Sigmoid colon (tissue), 7 donors: ENCODE data around the gene NKIRAS2. TPM values are rescaled to one million over a fixed set of nuclear protein-coding genes. Genes with fewer than 3 reads are reported as not detected.
A peak's percentile ranks its signal among the peaks of the same experiment; 100 is the strongest.
"Not testable (repeated sequence)": the region's sequence is repeated elsewhere in the genome, so short reads cannot be mapped to it uniquely, and the experiment has no call there.

Source experiments
- DNase-seq: peaks from one replicate; pipeline ENCODE4 v3.0.0-alpha.2; 2019
- H3K27ac ChIP-seq, 4 donors: fragments of 200-600 bp; sonication (generic); one replicate each; pipeline ENCODE4 v1.5.1; 2016 to 2019; ENCODE audit warnings: mild to moderate bottlenecking in 1 of 4
- H3K27me3 ChIP-seq, 3 donors: fragments of 200-600 bp; sonication (generic); one replicate each; pipeline ENCODE4 v1.5.1; 2019; ENCODE audit warnings: mild to moderate bottlenecking in 1 of 3
- H3K36me3 ChIP-seq, 4 donors: fragments of 200-600 bp; sonication (generic); one replicate each; pipeline ENCODE4 v1.5.1; 2016 to 2019
- H3K4me1 ChIP-seq, 4 donors: fragments of 200-600 bp; sonication (generic); one replicate each; pipeline ENCODE4 v1.5.1; 2017 to 2019
- H3K4me3 ChIP-seq, 4 donors: fragments of 200-600 bp; sonication (generic); one replicate each; pipeline ENCODE4 v1.5.1; 2017 to 2019; ENCODE audit warnings: mild to moderate bottlenecking in 2 of 4, moderate library complexity in 1 of 4
- H3K9me3 ChIP-seq, 4 donors: fragments of 200-600 bp in 3 of 4; sonication (generic) in 3 of 4; one replicate each; pipeline versions ENCODE4 v1.5.1 to v1.6.1; 2013 to 2019
- EP300 ChIP-seq, 4 donors: sonication (generic); formaldehyde crosslinking; IDR thresholded peaks; one replicate each; pipeline ENCODE4 v1.6.1; 2017; ENCODE audit warnings: antibody characterized with exemption in 4 of 4
- POLR2A ChIP-seq, 2 donors: fragments of 450-650 bp; IDR thresholded peaks; one replicate each; pipeline ENCODE4 v1.6.1; 2016; ENCODE audit warnings: antibody characterized with exemption in 2 of 2, mild to moderate bottlenecking in 2 of 2, moderate library complexity in 2 of 2
- POLR2AphosphoS5 ChIP-seq, 4 donors: sonication (generic); formaldehyde crosslinking; IDR thresholded peaks; one replicate each; pipeline ENCODE4 v1.6.1; 2017; ENCODE audit warnings: antibody characterized with exemption in 4 of 4
- WGBS, 2 donors: extraction: QIAGEN DNeasy Blood & Tissue Kit; methylation state at CpG; one replicate each; pipeline ENCODE4 v1.1.7; 2013; 5-methylcytosine and 5-hydroxymethylcytosine counted together
- intact Hi-C: fragments of 100-400 bp; cut with DNase I; formaldehyde crosslinking; loops from one replicate; pipeline ENCODE4 v1.15.1; 2023
- polyA plus RNA-seq, 3 donors: library from polyadenylated mRNA; stranded (reverse); fragments of 200-250 nt; gene quantifications; one replicate each; pipeline ENCODE4 v1.2.3, GENCODE V29; 2013
- total RNA-seq, 4 donors: library from RNA; depleted of rRNA; stranded (reverse); fragments of >200 nt; gene quantifications; one replicate each; pipeline ENCODE4 v1.1.0, GENCODE V29; 2016
- TF ChIP-seq, protein P1 (sequence below), 4 experiments: fragments of 450-650 bp in 3 of 4; fragments of 200-600 bp in 1 of 4; IDR thresholded peaks; one replicate each; pipeline ENCODE4 v1.5.1; 2016 to 2019; ENCODE audit warnings: antibody characterized with exemption in 4 of 4, mild to moderate bottlenecking in 3 of 4, moderate library complexity in 2 of 4
- donor health status: healthy with polysubstance abuse.
- donor health status: Bipolar disorder and iron deficiency.
- donor health status: healthy.

The NKIRAS2 gene
- total and polyA plus RNA-seq, 7 donors = 28.5 to 35.4 (median 32.6) TPM

DNA sequence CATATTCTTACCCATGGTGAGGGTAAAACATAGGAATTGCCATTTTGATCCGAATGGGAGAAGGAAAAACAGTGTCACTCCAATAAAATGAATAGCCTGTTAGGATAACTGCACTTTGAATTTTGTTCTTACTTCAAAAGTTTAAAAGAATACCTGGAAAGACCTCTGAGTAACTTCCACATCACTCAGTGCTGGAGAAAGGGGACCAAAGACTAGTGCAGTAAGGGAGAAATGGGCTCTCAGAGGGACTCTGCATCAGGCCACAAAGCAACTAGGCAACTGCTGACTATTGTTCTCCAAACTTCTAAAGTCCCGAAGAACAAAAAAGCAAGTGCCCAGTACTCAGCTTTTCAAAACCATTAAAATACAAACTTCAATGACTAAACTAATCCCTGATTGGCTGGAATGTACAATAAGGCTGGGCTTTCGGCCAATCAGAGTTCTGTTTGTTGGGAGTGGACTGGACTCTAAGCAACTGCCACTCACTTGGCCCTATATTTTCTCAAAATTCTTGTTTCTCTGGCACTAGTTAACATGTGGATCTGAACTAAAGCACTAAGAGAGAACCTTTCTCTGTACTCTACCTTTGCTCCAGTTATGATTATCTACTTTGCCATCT is 8.9 kb upstream of the NKIRAS2 start:
- Histone ChIP-seq H3K4me3 (no peak overlapping the region), H3K27ac (peak overlapping the region in 1 of 4 donors; percentile 8), H3K4me1 (peaks cover 0 to 74% (median 65%) of the 10 kb centered on the region in 4 donors), H3K36me3 (no peaks in the 10 kb centered on the region), H3K9me3 (no peaks in the 10 kb centered on the region), H3K27me3 (no peaks in the 10 kb centered on the region)
- intact Hi-C loops = no loop called here
- WGBS, 2 donors = 94% methylated on average over 3 of the region's 3 CpGs
- TF ChIP-seq POLR2A (IDR thresholded peaks at IDR 0.05) (no peak), POLR2AphosphoS5 (IDR thresholded peaks at IDR 0.05) (no peak), EP300 (IDR thresholded peaks at IDR 0.05) (no peak)
- no peak for DNase-seq

GRCh38 chr17:42012363-42012762 is 7.5 kb upstream of the NKIRAS2 start:
- H3K27me3 ChIP-seq, H3K36me3 ChIP-seq, H3K4me3 ChIP-seq, H3K27ac ChIP-seq, intact Hi-C loops, H3K9me3 ChIP-seq, DNase-seq: not testable (repeated sequence)
- WGBS, 2 donors = 82 to 90% methylated on average over 4 of the region's 4 CpGs
- H3K4me1 ChIP-seq = peaks cover 0 to 77% (median 65%) of the 10 kb centered on the region in 4 donors

GRCh38 chr17:42013740-42014139 is 6.2 kb upstream of the NKIRAS2 start:
- H3K4me1 ChIP-seq = peaks cover 0 to 81% (median 71%) of the 10 kb centered on the region in 4 donors
- H3K36me3 ChIP-seq, H3K27me3 ChIP-seq, intact Hi-C loops, H3K9me3 ChIP-seq, H3K4me3 ChIP-seq, DNase-seq, H3K27ac ChIP-seq: not testable (repeated sequence)
- 96% methylated on average over 12 of the region's 12 CpGs for WGBS, 2 donors

GRCh38 chr17:42016411-42016831 is 3.5 kb upstream of the NKIRAS2 start:
- H3K4me1 ChIP-seq = peaks cover 0 to 78% (median 64%) of the 10 kb centered on the region in 4 donors
- 1 to 4% methylated on average over 12 of the region's 12 CpGs for WGBS, 2 donors
- no peaks in the 10 kb centered on the region for H3K9me3 ChIP-seq
- no peak for DNase-seq
- no peaks in the 10 kb centered on the region for H3K27me3 ChIP-seq
- TF ChIP-seq POLR2A (IDR thresholded peaks at IDR 0.05) (no peak), POLR2AphosphoS5 (IDR thresholded peaks at IDR 0.05) (no peak), EP300 (IDR thresholded peaks at IDR 0.05) (no peak)
- TF ChIP-seq, protein P1, sequence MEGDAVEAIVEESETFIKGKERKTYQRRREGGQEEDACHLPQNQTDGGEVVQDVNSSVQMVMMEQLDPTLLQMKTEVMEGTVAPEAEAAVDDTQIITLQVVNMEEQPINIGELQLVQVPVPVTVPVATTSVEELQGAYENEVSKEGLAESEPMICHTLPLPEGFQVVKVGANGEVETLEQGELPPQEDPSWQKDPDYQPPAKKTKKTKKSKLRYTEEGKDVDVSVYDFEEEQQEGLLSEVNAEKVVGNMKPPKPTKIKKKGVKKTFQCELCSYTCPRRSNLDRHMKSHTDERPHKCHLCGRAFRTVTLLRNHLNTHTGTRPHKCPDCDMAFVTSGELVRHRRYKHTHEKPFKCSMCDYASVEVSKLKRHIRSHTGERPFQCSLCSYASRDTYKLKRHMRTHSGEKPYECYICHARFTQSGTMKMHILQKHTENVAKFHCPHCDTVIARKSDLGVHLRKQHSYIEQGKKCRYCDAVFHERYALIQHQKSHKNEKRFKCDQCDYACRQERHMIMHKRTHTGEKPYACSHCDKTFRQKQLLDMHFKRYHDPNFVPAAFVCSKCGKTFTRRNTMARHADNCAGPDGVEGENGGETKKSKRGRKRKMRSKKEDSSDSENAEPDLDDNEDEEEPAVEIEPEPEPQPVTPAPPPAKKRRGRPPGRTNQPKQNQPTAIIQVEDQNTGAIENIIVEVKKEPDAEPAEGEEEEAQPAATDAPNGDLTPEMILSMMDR (IDR thresholded peaks at IDR 0.05) = no peak
- intact Hi-C loops = loop anchor here (2.0 kb wide), 1 partner anchor 50 kb away; the partner anchor contains the start of gene CNP
- H3K4me3 ChIP-seq = peak overlapping the region; percentile 53 to 90 (median 81)
- peak overlapping the region; percentile 89 to 93 (median 92) for H3K27ac ChIP-seq
- peaks cover 0 to 1% (median 0%) of the 10 kb centered on the region in 4 donors for H3K36me3 ChIP-seq

DNA sequence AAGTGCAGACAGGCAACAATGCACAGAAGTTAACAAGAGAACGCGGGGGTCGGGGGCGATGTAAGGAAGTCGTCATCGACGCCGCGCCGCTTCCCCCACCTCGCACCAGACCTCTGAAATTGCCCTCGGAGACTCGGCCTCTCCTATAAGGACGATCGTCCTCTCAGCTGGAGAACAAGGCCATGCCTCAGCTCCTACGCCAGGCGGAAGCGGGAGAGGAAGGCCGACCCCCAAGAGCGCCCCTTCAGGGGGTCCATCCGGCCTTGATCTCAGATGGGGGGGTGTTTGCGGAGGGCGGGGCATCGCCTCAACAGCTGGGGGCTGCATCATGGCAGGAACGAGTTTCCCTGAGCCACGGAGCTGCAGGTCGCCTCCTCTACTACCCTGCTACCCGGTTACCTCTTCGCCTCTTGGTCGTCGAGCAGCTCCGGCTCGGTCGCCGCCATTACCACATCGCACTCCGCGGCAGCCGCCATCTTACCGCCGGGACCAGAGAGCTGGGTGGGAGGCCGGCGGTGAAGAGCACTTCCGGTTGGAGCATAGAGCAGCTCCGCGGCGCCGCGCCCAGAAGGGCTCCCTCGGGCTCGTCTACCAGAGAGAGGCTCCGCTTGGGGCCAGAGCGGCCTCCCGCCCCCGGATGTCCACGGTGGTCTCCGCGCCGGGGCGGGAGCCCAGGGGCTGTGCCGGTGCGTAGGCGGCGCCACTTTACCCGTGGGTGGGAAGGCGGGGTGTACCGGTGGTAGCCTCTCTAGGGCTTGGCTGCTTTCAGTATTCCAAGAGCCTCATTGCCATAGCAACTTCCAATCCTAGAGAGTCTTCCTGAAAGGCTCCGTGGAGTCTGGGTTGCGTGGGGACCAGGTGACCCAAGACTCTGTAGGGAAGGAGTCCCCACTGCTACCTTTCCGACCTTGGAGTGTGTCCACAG is 2.7 kb upstream of the NKIRAS2 start, which contains the start of gene DNAJC7:
TSS of gene DNAJC7 (minus strand) at position 499 of the 925 bp plus-strand sequence. CDS start at position 476, 23 bp downstream.
- TF ChIP-seq EP300 (IDR thresholded peaks at IDR 0.05) (no peak), POLR2A (IDR thresholded peaks at IDR 0.05) (peak; percentile 29 to 40), POLR2AphosphoS5 (IDR thresholded peaks at IDR 0.05) (peak; percentile 45 to 81 (median 77))
- TF ChIP-seq, protein P1 (IDR thresholded peaks at IDR 0.05) = no peak
- Histone ChIP-seq H3K27ac (peak within 1 kb of the TSS; percentile 89 to 93 (median 92)), H3K36me3 (peaks cover under 1 to 9% (median 2%) of the 10 kb centered on the region in 4 donors), H3K27me3 (no peaks in the 10 kb centered on the region), H3K4me1 (peaks cover 0 to 77% (median 61%) of the 10 kb centered on the region in 4 donors), H3K9me3 (no peaks in the 10 kb centered on the region), H3K4me3 (peak within 1 kb of the TSS; percentile 53 to 90 (median 81))
- WGBS, 2 donors = 0% methylated on average over 70 of the region's 70 CpGs
- intact Hi-C loops = loop anchor here (2.0 kb wide), 1 partner anchor 50 kb away; the partner anchor contains the start of gene CNP
- DNase-seq = peak; percentile 96

- intact Hi-C loops = loop anchor here (2.0 kb wide), 1 partner anchor 51 kb away; the partner anchor contains the start of gene CNP
- no peaks in the 10 kb centered on the region for H3K9me3 ChIP-seq
- WGBS, 2 donors = 3 to 5% methylated on average over 11 of the region's 11 CpGs
- H3K27ac ChIP-seq = peak overlapping the region; percentile 89 to 93 (median 92)
- DNase-seq = no peak
- peaks cover 0 to 73% (median 55%) of the 10 kb centered on the region in 4 donors for H3K4me1 ChIP-seq
- H3K4me3 ChIP-seq = peak overlapping the region; percentile 53 to 90 (median 81)
- no peaks in the 10 kb centered on the region for H3K27me3 ChIP-seq
- peaks cover 3 to 15% (median 8%) of the 10 kb centered on the region in 4 donors for H3K36me3 ChIP-seq
- TF ChIP-seq EP300 (IDR thresholded peaks at IDR 0.05) (no peak), POLR2A (IDR thresholded peaks at IDR 0.05) (no peak), POLR2AphosphoS5 (IDR thresholded peaks at IDR 0.05) (no peak)
- TF ChIP-seq, protein P1 (IDR thresholded peaks at IDR 0.05) = no peak
These were observed 2.1 kb upstream of the NKIRAS2 start for GRCh38 chr17:42017866-42018200.
